ENCODE results near the gene MSANTD2.

MSANTD2 gene

GRCh38 chr11:124732230-124732629 is 68.0 kb downstream of the MSANTD2 start:
- DNase-seq (ENCODE audit: low read depth in 3 of 3): no peak

DNA sequence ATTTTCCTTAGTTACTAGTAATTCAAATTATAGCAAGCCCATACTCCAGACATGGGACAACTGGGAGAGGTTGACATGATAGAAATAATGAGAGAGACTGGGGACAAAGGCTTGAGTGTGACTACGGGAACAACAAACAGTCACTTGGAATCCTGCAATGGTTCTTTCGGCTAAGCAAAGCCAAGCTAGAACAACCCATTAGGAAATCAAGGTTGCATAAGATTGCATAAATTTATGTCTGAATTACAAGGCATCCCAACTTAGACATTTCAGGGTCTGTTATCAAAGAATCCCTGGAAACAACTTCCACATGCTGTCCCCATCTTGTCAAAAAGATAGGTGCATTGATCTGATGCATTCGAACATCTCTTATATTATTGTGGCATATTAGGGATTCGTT is 70.6 kb downstream of the MSANTD2 start:
- DNase-seq (ENCODE audit: low read depth in 3 of 3): no peak

GRCh38 chr11:124728134-124728533 is 72.1 kb downstream of the MSANTD2 start:
- DNase-seq (ENCODE audit: low read depth in 3 of 3): no peak

GRCh38 chr11:124727474-124727873 is 72.7 kb downstream of the MSANTD2 start:
- DNase-seq (ENCODE audit: low read depth in 3 of 3): no peak

DNA sequence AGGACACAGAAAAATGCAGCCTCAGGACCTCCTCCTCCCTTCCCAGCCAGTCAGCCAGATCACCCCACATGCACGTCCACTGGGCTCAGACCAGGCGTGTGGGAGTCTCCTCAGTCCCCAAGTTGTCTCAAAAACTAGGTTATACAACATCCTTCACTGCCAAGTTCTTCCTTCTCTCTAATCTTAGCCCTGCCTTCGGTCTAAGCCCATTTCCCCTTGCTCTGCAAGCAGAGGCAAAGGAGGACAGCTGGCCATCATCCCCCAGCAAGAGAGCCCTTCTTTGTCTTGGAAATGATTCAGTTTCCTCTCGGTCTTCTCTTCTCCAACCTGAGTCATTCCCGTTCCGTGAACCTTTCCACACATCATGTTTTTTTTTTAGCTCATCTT is 74.5 kb downstream of the MSANTD2 start:
- no peak for DNase-seq (ENCODE audit: low read depth in 3 of 3)

GRCh38 chr11:124724979-124725718 is 75.1 kb downstream of the MSANTD2 start:
- DNase-seq (ENCODE audit: low read depth in 3 of 3): no peak

DNA sequence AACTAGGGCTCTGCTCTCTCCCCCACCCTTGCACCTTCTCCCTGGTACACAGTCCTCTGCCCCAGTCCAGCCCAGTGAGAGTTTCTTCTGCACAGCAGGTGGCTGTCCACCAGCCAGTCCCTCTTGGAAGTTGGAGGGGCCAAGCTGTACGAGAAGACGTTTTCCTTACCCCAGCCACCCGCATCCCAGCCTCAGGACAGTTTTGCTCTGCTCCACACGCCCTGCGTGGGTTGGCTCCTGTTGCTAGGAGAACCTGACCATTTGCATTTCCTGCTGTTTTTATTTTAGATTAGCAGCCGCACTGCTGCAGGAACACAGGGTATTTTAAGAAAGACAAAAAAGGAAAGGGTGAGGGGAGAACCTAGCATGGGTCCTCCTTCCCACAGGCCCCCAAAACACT is 78.0 kb downstream of the MSANTD2 start:
- no peak for DNase-seq (ENCODE audit: low read depth in 3 of 3)

DNA sequence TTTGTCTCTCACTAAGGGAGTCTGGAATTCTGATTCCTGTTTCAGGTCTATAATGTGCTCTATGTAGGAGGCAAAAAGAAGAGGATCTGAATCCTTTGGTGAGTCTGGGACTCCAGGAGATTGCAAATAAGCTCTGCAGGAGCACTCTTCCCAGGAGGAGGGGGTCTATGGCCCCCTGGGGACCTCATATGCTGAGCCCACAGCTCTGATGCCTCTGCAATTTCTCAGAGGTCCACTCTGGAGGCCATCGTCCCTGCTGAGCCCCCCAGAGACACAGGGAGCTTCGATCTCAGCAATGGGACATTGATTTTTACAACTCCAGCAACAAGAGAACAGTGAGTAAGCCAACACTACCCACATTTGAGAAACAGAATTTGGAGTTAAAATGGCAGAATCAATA is 80.7 kb downstream of the MSANTD2 start:
- no peak for DNase-seq (ENCODE audit: low read depth in 3 of 3)

DNA sequence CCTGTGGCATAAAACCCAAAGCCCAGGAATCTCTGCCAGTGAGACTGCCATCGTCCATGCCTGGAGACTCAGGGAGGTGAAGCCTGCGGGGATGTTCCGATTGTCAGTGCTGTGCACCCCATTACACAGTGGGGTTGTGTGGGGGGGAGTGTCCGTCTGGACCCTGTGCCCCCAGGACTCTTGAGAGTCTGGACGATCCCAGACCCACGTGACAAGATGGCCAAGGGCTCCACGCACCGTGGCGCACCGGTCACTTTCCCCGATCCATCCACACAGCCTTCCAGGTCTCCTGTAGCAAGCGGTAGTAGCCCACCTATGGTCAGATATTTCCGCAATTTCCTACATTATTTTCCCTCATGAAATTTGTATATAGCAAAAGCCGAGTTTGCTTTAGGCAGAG is 81.4 kb downstream of the MSANTD2 start:
- no peak for DNase-seq (ENCODE audit: low read depth in 3 of 3)

- DNase-seq (ENCODE audit: low read depth in 3 of 3): no peak
Observed at GRCh38 chr11:124717786-124718651, 82.2 kb downstream of the MSANTD2 start.

- no peak for DNase-seq (ENCODE audit: low read depth in 3 of 3)
Observed at GRCh38 chr11:124717421-124717785, 82.8 kb downstream of the MSANTD2 start.

- no peak for DNase-seq (ENCODE audit: low read depth in 3 of 3)
Observed at GRCh38 chr11:124716591-124716990, 83.6 kb downstream of the MSANTD2 start.

Measured in stimulated activated CD4-positive, alpha-beta T cell treated with anti-CD3 and anti-CD28 coated beads, TNF-alpha, amount 100 ng/mL, for 4 hours (primary cell).